HL-60/S4 treated with phorbol 12-myristate 13-acetate at 8.2 ng/mL for 4 days and 3 days (cell line): Measurements from ENCODE around the gene CACNA1E.

ENCODE experiments used
- in situ Hi-C: fragments of 300-500 bp; cut with MboI; formaldehyde crosslinking; loops from 2 replicates; pipeline ENCODE4 v1.15.0; 2022; ENCODE audit warnings: low sequenced_read_pairs

CACNA1E gene

GRCh38 chr1:181623850-181624249 lies 140.5 kb downstream of the CACNA1E start:
- in situ Hi-C loops = no loop called here

GRCh38 chr1:181626279-181626938 lies 143.1 kb downstream of the CACNA1E start:
- in situ Hi-C loops = no loop called here

DNA sequence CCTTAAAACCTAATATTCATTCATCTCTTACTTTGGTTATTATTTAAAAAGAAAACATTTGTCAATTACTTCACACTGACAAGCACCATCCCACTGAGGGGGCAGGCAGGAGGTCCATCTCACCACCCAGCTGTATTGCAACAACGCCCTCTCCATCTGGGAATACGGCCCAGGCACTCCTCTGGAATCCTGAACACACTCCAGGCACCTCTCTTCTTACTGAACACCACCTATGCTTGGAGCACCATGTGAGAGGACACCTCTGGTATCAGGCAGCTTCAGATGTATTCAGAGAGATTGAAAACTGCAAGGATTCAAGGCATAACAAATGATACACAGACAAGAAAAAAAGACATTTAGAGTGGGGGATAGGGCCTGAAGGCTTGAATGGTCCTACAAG lies 147.1 kb downstream of the CACNA1E start:
- in situ Hi-C loops = no loop called here

- in situ Hi-C loops = no loop called here
Measured at GRCh38 chr1:181630838-181631237, 147.5 kb downstream of the CACNA1E start.

GRCh38 chr1:181632492-181632891 lies 149.2 kb downstream of the CACNA1E start:
- in situ Hi-C loops = no loop called here

DNA sequence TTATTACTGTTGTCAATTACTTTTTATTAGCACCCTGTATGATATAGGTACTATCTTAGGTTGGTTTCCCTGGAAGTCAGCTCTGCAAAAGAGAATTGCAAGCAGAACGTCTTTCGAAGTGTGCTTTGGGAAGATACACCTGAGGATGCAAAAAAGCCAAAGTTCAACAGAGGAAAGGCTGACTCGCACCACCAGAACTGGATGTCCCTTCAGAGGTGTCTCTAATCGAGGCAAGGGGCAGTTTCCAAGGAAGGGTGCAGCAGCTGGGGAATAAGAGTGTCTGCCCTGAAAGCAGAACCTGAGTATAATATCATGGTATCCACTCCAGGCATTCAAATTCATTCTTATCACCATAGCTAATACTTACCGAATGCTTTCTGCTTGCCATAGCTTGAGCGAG lies 149.6 kb downstream of the CACNA1E start:
- in situ Hi-C loops = no loop called here

- in situ Hi-C loops = no loop called here
Measured at GRCh38 chr1:181635110-181635509, 151.8 kb downstream of the CACNA1E start.

DNA sequence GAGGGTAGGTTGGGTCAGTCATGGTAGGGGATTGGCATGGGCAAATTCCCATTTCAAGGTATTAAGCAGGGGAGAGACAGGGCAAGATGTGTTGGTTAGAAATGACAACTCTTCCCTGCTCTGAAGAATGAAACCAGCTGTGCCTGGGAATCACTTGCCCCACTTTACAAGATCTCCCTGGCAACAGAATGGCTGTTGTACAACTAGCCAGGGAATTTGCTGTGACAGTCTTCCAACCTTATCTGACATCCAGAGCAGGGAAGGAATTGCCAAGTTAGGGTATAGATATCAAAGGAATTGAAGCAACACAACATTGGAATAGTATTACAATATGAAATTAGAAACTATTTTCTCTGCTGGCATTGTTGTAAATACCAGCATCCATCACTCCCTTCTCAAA lies 154.7 kb downstream of the CACNA1E start:
- in situ Hi-C loops = no loop called here

- in situ Hi-C loops = no loop called here
Measured at GRCh38 chr1:181640956-181641355, 157.6 kb downstream of the CACNA1E start.

DNA sequence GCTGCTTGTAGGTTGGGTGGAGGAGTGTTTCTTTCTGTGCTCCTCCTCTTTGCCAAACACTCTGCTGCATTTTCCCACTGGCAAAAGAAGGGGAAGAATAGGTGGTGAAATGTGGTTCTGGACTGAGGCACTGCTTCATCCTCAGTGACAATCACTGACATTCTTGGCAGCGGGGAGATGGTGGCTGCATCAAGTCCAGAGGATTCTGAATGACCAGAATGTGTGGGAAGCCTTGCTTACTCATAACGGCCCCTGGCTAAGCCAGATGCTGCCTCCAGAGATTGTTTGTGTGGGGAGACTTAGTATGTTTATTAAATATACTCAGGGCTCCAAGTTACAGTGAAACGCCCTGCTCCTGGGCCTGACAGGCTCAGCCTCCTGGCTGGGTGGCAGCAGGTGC lies 160.3 kb downstream of the CACNA1E start:
- in situ Hi-C loops = no loop called here

DNA sequence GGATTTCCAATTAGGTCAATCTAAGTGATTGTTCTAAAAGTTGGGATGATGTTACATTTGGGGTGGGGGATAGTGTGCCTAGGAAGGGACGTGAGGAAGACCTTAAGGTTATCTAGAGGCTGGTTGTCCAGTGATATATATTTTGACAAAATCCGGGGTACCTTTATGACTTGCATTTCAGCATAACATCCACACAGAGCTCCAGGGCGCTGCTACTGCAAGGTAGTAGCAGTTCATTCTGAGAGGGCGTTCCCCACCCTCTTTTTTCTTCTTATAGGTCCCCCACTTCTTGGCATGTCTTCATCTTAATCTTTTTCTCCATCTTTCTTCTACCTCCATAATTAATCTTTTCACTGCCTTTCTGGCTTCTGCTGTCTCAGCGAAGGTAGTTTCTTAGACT lies 161.9 kb downstream of the CACNA1E start:
- in situ Hi-C loops = no loop called here

- in situ Hi-C loops = no loop called here
Measured at GRCh38 chr1:181646710-181647109, 163.4 kb downstream of the CACNA1E start.

GRCh38 chr1:181647314-181648035 lies 164.2 kb downstream of the CACNA1E start:
- in situ Hi-C loops = no loop called here

GRCh38 chr1:181651276-181651675 lies 168.0 kb downstream of the CACNA1E start:
- in situ Hi-C loops = no loop called here

DNA sequence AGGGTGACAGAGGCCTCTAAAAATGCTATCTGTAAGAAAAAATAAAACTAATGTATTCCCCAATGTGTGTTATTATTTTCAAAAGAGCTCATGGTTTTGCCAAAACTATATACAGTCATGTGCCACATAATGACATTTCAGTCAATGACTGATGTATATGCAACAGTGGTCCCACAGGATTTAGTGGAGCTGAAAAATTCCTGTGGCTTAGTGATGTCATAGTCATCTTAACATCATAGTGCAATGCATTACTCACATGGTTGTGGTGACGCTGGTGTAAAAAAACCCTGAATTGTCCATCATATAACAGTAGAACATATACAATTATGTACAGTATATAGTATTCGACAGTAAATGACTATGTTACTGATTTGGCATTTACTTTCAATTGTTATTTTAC lies 172.4 kb downstream of the CACNA1E start:
- in situ Hi-C loops = no loop called here

GRCh38 chr1:181656491-181656890 lies 173.2 kb downstream of the CACNA1E start:
- in situ Hi-C loops = no loop called here

DNA sequence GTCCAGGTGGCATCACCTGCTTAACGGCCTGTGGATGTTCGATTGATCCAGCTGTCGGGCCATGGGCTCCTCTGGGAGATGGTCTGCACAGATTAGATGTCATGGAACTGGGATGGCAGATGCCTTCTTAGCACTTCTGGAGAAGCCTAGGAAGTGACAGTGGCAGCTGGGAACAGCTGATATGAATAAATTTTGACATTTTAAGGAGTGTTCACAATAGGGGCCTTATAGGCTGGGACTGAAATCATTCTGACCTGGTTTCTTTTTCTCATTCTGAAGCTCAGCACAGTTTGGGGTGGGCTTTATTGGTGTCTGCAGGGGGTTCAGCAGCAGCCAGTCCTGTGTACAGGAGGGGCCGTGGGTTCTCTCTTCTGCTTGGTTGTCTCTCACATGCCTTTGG lies 175.3 kb downstream of the CACNA1E start:
- in situ Hi-C loops = no loop called here

DNA sequence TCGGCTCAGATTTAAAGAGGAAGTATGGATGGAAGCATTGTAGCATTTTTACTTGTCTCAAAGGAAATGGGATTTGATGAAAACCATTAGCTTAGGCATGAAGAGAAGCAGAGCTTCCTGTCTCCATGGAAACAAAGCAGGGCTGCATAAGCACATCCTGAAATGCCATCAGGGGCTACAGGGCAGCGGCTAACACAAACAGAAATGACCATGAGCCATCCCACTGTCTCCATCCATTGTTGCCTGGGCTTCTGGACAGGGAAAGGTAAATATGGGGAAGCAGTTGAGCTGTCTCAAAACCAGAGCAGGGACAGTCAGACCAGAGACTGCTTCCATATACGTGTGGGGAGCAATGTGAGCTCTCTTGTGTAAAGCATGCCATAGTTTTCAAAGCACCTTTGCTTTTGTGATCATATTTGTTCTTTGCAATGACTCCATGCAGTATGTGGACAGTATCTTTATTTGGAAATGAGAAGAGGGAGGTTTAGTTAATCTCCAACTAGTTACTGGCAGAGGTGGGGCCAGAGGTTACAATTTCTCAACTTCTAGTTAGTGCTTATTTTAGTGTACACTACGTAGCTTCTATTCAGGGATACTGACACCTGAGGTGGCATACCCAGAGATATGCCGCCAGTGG lies 176.1 kb downstream of the CACNA1E start:
- in situ Hi-C loops = no loop called here

DNA sequence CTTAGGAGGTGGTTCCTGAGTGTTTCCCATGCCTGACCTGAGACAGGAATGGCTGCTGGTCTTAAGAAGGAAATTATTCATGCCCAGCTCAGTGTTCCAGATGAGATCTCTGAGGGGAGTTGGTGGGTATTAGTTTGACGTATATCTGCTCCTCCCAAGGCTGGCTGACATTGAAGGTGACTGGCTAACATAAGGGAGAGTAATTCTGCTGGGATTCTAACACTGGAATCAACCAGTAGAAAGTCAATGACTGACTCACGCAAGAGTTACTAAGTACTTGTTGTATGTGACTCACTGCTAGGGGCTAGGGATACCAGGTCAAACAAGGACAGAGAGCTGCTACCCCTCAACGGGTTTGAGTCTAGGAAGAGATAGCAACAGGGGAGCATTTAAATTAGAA lies 177.3 kb downstream of the CACNA1E start:
- in situ Hi-C loops = no loop called here

- in situ Hi-C loops = no loop called here
Measured at GRCh38 chr1:181661569-181661968, 178.3 kb downstream of the CACNA1E start.

DNA sequence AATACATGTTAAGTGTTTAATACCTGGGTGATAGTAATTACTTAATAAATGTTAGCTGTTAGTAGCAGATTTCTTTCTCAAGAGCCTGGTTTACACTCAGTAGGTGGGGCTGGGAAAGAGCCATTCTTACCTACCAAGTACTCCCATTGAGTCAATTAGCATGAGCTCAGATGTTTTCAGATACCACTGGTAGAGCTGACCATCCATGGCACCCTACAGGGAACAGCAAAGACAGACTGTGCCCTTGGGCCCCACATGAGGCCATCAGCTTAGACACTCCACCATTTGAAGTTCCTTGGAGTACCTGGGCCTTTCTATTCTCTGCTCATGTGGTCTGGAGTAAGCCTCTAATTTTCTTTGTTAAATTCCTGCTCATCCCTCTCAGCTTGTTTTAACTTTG lies 179.3 kb downstream of the CACNA1E start:
- in situ Hi-C loops = no loop called here

DNA sequence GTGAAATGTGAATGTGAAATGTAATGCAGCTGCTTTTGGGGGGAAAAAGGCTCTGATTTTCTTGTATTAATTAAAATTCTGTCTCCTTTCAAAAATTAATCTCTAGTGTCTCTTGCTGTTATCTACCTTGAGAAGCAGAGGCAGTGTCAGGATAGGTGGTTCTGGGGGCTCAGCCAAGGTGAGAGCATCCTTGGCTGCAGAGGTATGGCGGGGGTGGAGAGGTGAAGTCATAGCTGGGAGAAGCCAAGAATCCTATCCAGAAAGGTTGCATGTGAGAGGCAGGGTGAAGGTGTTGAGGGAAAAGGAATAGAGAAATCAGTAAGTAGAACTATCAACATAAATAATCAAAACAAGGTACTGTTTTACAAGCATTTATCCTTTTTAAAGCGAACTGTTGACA lies 181.2 kb downstream of the CACNA1E start:
- in situ Hi-C loops = no loop called here
